Fibroblast of skin of left quadriceps (primary cell): ENCODE data around the gene FRMD3.

ENCODE experiments used
- DNase-seq, 2 experiments: peaks; one replicate each; pipeline ENCODE4 v3.0.0-alpha.2; 2013; ENCODE audit warnings: low read depth in 2 of 2

The FRMD3 gene

DNA sequence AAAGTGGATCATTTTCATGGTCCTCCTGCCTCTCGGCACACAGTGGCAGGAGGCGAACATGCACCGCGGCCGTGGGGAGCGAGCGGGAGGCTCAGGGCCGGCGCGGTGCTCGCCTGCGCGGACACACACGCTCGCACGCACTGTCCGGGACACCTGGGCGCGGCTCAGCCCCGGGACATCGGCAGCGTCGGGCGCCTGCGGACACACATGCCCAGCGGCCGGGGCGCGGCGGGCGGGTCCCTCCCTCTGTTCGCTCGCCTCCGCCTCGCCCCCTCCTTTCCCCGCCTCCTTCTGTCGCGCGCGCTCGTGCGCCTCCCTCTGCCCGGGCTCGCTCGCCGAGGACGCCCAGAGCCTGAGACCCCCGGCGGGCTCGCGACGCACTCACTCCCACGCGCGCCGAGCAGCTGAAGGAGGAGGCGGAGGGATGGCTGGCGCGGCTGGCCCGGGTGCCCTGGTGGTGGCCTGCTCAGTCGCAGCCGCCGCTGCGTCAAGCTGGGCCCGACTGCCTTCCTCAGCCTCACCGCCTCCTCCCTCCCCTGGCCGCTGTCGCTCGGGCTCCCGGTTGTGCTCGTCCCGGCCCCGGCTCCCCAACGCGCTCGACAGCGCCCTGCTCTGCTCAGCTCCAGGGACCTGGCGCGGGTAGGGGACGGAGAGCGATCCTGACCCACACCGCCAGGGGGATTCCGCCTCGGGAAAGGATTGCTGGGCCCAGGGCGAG lies at the start of gene FRMD3:
Gene FRMD3, minus strand, starts transcription at position 230 of the 718 bp plus-strand sequence. Its CDS starts 170 bp downstream, at position 60.
- DNase-seq = peak; percentile 64 to 70

DNA sequence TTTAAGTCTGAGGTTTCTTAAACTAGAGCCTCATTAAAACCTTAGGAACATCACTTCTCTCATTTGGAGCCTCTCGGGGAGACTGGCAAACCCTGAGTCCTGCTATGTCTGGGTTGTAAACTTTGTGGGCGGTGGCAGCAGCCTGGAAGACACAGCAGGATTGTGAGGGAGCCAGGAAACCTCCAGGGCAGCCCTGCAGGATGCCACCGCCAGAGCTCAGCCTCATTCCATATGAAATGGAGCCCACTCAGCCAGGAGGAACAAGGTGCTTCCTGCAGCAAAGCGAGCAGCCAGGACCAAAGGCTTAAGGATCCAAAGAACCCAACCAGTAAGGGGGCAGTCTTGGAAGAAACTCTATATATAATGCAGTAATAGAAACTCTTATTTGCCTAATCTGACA lies 46.8 kb upstream of the FRMD3 start:
- no peak for DNase-seq

DNA sequence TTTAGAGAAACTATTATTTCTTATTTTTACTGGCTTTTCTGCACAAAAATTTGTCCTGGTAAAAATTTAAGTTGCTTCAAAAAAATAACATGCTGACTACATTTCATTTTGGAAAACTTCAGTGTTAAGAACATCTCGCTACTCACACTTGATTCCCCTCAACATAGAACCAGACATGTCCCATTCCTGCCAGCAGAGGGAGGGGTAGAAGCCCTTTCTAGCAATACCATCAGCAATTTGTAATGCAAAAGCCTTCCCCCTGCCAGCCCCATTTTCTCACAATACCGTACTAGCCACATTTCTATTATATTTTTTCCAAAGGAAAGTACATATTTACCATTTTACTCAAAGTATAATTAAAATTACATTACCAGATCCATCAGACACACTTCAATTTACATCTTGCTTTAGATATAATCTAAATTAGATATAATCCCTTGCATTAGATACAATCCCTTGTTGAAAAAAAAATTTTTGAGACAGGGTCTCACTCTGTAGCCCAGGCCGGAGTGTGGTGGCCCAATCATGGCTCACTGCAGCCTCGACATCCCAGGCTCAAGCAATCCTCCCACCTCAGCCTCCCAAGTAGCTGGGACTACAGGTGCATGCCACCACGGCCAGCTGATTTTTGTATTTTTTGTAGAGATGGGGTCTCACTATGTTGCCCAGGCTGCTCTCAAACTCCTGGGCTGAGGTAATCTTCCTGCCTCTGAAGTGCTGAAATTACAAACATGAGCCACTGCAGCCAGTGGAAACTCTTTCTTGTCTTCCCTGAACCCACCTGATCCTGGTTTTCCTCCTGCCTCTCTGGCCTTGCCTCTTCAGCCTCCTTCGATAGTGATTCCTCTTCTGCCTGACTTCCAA lies 45.2 kb upstream of the FRMD3 start:
- peak; percentile 36 to 37 for DNase-seq

DNA sequence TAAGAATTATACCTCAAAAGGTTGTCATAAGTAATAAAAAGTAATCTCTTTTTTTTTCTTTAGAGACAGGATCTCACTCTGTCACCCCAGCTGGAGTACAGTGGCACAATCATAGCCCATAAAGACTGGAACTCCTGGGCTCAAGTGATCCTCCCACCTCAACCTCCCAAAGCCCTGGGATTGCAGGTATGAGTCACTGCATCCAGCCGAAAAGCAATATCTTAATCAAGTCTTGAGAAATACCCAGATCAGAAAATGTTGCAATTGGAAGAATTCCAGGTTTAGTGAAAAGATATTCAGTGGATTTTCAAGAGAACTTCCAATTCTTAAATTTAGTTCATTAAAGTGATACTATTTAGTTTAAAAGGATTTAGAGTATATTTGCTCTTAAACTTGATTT lies 43.8 kb upstream of the FRMD3 start:
- DNase-seq = peak; percentile 23 to 36

DNA sequence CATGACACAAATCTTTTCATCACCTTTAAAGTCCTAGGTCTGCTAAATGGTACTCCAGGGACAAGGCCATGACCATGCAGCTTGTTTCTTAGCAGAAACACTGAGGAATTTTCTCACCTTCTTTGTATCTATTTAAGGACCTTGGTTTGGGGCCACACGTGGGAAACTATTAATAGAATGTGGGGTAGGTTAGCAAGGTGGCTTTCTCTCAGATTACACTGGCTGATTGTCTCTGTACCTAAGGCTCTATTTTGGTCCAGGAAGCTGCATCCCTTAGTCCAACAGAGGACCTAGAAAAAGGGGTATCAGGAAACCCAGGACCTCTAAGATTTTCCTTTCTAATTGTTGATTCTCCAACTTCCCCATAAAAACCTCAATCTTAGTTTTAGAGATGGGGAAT lies 36.3 kb upstream of the FRMD3 start:
- no peak for DNase-seq

DNA sequence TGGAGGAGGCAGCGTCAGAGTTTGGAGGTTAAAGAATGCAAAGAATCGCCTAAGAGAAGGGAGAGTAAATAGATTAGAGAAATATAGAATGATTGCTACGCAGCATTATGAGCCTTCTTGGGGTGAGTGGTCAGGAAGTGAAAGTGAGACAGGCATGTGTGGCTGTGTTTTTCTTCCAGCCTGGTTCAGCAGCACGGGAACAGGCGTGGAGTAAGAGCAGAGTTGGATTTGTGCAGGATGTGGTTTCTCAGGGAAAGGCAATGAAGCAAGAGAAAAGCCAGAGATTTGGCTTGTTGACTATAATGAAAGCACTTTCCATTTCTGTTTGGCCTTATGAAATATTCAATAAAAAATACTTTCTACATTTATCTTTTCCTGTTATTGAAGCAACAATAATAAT lies 34.3 kb upstream of the FRMD3 start:
- peak in 1 of 2 experiments; percentile 12 for DNase-seq

DNA sequence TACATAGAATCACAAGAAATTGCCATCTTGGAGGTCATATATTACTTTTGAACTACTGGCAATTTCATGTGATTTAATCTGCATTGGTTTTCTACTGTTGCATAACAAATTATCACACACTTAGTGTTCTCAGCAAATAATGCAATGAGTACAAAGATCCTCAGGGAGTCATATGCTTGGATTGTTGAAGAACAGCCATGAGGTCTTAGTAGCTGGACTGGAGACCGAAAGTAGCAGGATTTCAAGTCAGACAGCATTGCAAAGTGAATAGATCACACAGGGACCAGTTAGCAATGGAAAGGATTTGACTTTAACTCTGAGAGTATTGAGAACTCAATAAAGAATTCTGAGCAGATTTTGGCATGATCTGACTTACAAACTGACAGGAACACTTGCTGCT lies 32.2 kb upstream of the FRMD3 start:
- DNase-seq = no peak

DNA sequence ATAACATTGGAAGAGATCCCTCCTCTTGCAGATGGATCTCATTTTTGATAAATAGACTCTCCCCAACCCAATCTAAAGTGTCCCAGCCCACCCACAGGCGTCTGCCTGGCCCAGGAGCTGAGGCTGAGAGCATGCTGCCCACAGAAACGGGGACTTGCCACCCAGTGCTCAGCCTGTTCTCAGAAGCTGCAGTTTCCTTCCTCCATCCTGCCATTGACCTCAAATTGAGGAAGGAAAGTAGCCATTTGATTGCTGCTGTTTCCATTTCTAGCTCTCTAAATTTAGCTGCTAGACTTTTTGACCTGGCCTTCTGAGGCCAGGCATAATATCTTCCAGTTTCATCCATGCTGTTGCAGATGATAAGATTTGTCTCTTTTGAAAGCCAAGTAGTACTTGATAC lies 31.1 kb upstream of the FRMD3 start:
- DNase-seq = no peak

DNA sequence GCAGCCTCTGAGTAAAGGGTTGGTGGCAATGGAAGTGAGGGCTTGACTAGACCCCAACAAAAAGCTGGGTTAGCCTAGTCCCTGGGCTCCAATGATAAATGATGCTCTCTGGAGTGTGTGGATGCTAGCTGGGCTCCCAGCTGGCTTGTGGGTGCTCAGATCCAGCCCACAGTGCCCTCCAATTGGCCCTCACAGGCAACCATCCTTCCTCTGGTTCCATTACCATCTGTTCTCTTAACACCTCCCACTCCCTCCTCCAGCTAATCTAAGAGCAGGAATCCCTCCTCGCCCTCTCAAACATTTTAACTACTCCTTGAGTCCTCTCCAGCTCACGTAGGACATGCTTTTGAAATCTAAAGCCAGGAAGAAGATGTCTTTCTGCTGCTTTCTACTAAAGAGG lies 25.2 kb upstream of the FRMD3 start:
- no peak for DNase-seq

DNA sequence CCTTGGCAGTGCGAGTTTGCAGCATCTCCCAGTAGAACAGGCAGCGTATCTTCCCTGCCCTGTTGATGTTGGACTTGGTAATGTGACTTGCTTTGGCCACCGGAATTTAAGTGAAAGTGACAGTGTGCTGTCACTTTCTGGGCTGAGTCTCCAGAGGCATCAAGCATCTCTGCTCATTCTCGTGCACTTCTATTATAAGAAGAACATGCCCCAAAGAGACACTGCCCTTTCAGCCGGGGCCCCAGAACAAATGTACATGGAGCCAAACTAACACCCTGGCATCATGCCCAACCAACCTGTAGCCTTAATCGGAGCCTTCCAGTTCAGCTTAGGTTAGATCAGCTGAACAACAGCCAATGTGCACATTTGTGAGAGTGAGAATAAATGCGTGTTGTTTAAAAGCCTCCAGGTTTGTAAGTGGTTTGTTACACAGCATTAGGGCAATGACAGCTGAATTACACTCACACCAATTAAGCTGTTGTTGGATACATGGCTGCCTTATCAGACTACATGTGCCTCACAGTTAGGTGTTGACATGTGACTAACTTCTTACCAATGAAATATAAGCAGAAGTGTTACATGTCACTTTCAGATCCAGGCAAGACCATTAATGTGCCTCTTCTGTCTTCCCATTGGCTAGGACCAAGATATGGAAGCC lies 22.1 kb upstream of the FRMD3 start:
- DNase-seq = no peak

DNA sequence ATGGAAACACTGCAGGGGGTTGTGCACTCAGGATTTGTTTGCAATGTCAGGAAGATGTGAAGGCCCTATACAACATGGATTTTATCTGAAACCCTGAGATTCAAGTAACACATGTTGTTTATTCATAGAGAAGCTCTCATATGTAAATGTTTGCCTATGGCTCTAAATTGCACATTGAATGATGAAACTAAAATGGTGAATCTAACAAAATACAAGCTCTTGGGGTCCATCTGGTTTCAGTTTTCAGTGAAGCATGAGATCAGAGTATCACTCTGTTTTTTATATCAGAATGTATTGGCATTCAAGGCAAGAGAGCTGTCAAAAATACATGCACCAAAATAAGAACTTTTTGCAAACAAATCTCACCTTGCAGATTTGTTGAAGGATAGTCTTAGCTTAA lies 19.6 kb upstream of the FRMD3 start:
- DNase-seq = no peak

DNA sequence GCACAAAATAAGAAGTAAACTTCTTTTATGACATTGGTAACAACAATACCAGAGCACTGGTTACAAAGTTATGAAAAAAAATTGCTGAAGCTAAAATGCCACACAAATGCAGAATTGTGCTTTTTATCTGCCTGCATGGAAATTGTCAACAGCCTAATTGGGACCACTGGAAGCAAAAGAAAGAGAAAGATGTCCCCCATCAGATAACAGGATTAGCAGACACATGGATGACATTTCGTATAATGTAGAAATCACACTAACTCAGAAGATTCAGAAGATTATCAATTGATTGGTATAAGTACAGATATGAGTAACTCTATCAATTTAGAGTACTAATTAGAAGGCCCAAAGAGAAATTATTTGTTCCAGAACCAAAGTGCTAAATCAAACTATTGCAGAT lies 19.1 kb upstream of the FRMD3 start:
- DNase-seq = no peak

DNA sequence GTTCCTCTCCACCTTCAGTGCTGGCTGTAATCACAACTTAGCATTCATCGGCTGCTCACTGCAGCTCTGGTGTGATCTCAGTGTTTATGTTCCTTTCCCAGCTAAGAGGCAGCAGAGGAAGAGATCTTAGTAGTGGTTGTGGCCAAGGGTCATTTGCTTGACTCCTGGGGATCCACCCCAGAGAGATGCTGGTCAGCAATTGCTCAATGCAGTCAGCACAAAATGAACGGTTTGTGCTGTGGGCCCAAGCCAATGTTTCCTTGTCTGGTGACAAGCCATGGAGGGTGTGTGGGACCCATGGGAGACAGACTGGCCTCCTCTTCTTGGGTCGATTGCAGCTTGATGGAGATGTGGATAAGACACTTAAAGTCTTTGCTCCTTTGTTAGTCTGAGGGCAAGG lies 16.1 kb upstream of the FRMD3 start:
- DNase-seq = no peak

DNA sequence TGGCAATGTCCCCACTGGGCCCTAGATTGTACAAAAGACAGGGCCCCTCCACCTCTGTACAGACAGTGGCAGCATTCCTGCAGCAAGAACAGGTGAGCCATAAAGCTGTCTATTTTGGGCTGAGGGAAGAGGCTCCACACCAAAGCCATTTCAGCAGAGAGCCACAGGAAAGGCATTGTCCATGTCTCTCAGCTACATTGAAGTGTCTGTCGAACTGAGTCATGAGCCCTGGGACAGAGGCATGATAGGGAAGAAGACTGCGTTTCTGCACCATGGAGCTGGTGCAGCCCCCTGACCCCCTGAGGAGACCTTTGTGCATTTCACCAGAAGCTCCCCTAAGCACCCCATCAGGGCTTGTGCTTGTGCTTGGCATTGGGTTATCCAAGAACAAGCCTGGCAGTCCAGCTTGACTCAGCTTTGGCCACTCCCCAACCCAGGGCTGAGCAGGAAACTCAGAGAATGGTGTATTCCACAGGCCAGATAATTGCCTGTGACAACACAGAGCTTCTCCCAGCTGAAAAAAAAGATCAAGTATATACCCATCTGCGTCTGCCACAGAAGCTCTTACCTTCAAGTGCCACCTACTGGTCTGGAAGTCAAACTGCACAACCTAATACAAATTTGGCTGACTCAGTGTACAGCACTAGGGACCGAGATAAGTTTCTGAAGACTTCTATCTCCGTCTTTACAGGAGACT lies 5.9 kb upstream of the FRMD3 start:
- peak; percentile 64 to 73 for DNase-seq

DNA sequence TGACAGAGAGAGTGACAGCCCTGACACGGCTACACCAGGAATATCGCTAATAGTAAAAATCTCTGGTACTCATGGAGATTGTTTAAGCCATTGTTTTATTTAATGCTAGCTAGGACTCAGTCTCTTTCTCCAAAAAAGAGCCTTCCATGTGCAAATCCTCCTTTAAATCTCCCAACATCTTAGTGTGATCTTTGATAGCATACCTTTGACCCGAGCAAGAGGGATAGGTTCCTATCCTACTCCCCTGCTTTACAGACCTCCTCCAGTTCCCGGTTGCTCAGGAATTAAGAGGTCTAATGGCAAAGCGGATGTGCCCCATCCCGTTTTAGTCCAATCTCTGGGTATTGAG lies 663 bp upstream of the FRMD3 start:
- DNase-seq = no peak

DNA sequence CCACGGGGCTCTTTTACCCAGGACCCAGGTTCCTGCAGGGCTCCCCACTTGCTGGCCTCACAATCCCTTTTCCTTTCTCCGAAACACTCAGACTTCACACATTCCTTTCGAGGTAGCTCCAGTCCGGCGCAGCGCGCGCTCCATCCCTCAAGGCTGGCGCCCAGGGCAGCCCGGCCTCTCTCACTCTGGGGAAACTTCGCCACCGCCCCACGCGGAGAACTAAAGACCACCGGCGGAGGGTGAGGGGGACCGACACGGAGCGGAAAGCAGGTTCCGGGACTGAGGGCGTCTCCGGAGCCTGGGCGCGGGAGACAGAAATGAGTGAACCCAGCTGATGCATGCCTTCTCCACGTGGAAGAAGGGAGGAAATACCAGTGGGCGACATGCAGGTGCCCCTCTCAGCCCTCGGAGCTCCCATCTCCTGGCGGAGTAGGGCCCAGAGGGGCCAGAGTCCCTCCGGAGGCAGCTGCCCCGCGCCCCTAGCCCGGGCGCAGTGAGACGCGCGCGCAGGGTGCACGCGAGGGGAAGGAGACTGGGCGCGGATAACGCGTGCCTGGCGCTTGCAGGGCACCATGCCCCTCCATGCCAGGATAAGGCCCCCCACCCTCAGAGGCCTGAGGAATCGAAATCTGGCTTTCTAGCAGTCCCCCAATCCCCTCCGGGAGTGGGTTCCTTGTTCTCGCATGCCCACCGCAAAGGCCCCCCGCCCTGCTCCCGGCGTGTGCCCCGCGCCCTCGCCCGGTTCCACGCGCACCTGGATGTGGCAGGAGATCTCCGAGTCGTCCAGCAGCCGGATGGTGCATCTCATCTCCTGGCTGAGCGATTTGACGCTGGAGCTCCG lies 650 bp downstream of the FRMD3 start:
- no peak for DNase-seq

DNA sequence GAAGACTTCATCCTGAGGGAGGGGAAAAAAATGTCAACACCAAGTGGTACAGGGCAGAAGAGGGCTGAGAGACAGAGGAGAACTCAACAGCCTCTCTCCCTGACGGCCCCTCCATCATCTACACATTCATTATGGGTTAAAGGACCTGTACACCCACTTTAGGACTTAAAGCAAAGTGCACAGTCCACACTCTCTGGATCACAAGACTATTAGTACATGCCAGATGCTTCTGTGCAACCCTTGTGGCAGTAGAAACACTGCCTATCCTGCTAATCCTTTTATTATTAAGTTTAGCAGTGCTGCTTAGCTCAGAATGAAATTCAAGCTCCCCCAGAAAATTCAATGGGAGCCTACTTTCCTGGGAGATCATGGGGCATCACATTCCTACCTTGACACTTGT lies 1.9 kb downstream of the FRMD3 start:
- DNase-seq = no peak

DNA sequence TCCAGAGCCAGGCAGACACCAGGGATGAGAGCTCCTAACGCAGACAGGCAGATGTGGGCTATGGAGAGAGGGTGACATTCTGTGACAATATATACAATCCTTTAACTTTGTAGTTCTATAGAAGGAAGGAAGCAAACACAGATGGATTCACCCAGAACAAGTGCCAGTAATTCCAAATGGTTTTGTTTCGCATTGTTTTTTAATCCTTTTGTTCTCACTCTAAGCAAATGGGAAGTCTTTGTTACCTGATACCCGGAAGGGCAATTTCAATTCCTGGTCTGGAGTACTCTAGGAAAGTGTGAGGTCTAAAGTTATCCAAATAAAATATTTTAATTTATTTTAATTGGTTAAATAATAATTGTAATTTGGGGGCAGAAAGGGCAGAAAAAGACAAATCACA lies 2.5 kb downstream of the FRMD3 start:
- no peak for DNase-seq

DNA sequence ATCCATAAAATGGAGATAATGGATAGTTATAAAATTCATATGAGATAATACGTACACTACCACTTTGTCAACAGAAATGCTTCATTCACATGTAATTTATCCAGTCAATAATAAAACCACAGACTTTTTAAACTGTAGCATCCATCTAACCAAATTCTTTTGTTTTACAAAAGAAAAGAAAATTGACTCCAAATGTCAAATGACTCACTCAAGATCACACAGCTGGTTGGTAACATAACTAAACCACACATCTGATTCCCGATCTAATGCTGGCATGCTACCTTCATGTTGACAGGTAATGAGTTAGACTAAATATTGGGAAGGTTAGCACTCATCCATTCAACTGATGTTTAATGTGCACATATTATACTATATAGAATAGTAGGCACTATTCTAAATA lies 4.9 kb downstream of the FRMD3 start:
- DNase-seq = no peak

DNA sequence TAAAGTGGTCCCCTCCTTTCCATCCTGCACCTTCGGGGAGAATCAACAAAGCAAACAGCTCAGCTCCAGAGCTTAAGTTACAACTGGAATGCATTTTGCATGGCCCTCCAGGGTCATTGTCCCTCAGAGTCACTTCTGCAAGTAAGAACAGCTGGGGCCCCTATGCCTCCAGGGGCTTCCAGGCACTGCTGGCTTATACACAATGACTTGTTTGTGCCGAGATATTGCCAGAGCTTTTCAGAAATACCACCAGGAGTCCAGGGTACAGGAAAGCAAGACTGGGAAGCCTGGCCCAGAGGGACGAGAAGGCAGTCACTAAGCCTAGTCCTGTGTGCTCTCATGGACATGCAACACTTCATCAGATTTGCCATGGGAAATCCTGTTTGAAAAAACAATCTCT lies 11.3 kb downstream of the FRMD3 start:
- no peak for DNase-seq

DNA sequence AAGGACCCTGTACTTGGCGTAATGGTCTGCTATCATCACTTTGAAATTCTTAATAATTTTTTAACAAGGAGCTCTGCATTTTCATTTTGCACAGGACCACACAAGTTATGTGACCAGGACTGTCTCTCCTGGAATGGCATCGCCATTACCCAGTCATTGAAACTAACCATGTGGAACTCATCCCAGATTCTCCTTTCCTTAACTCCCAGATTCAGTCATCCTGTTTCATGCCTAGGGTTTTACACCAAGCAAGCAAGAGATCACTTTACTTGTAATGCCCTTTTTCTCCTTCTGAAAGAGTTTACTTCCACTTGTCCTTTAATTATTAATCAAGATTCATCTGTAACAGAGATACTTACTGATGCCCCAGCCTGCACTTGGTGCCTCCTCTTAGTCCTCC lies 12.0 kb downstream of the FRMD3 start:
- no peak for DNase-seq
